ENCODE measurements around the gene LUZP1.

GRCh38 chr1:23124259-23125026 is 44.2 kb downstream of the LUZP1 start:
- no peak for TF ChIP-seq POLR2A (IDR thresholded peaks at IDR 0.05; ENCODE audit: low read length)
- TF ChIP-seq GATA1 (IDR thresholded peaks at IDR 0.05; ENCODE audit: low read depth, low read length), result no peak

All from erythroblast (primary cell).